LNCaP clone FGC (cell line): Measurements from ENCODE around the gene CPNE6.

ENCODE experiments used
- DNase-seq: peaks from one replicate; pipeline ENCODE4 v3.0.0-alpha.2; 2011; ENCODE audit warnings: low read depth
- H3K4me3 ChIP-seq: 2 replicates; pipeline ENCODE4 v1.5.1; 2011; ENCODE audit warnings: mild to moderate bottlenecking, low read depth, low read length, control low read depth
- CTCF ChIP-seq: IDR thresholded peaks from 2 replicates; pipeline ENCODE4 v1.5.1; 2012; ENCODE audit warnings: mild to moderate bottlenecking; ENCODE audit not compliant: control insufficient read depth, insufficient read depth; ENCODE audit errors: extremely low read depth

Gene CPNE6

GRCh38 chr14:24060984-24061913 lies 10.1 kb upstream of the CPNE6 start:
- no peak for DNase-seq
- TF ChIP-seq CTCF, result no peak

GRCh38 chr14:24062216-24062980 lies 9.0 kb upstream of the CPNE6 start:
- DNase-seq, result no peak
- no peak for TF ChIP-seq CTCF

More at GRCh38 chr14:24060984-24061913, 10.1 kb upstream of the CPNE6 start:
- no peak overlapping the region for H3K4me3 ChIP-seq

GRCh38 chr14:24063263-24063836 lies 8.0 kb upstream of the CPNE6 start:
- TF ChIP-seq CTCF, result no peak
- no peak overlapping the region for H3K4me3 ChIP-seq
- DNase-seq, result no peak

More at GRCh38 chr14:24062216-24062980, 9.0 kb upstream of the CPNE6 start:
- H3K4me3 ChIP-seq, result no peak overlapping the region

GRCh38 chr14:24064091-24064795 lies 7.1 kb upstream of the CPNE6 start:
- DNase-seq, result no peak
- TF ChIP-seq CTCF, result no peak
- no peak overlapping the region for H3K4me3 ChIP-seq

GRCh38 chr14:24064856-24065255 lies 6.5 kb upstream of the CPNE6 start:
- H3K4me3 ChIP-seq, result no peak overlapping the region
- DNase-seq, result no peak
- no peak for TF ChIP-seq CTCF

- DNase-seq, result no peak
- no peak for TF ChIP-seq CTCF
- no peak overlapping the region for H3K4me3 ChIP-seq
These were observed 6.0 kb upstream of the CPNE6 start for GRCh38 chr14:24065408-24065807.
